ENCODE data around the gene PCSK5. TPM values are rescaled to one million over a fixed set of nuclear protein-coding genes. Genes with fewer than 3 reads are reported as not detected.

The PCSK5 gene
- total RNA-seq, 1 experiment from 2014 or later: 0.17 TPM

GRCh38 chr9:75974016-75974766 is 83.7 kb downstream of the PCSK5 start:
- Histone ChIP-seq H3K27ac (ENCODE audit: low read depth, low read length, poor library complexity, severe bottlenecking) (no peak overlapping the region), H3K27me3 (replicated peaks; ENCODE audit: insufficient read depth, low read depth, low read length, poor library complexity) (peaks cover 29% of the 10 kb centered on the region), H3K9me3 (ENCODE audit: low read depth, low read length, poor library complexity, severe bottlenecking) (no peaks in the 10 kb centered on the region), H3K36me3 (ENCODE audit: insufficient read depth, low read length, poor library complexity, severe bottlenecking) (no peaks in the 10 kb centered on the region), H3K4me1 (ENCODE audit: insufficient read depth, low read length, poor library complexity, severe bottlenecking) (no peaks in the 10 kb centered on the region), H3K4me3 (ENCODE audit: low read depth, low read length, poor library complexity, severe bottlenecking) (no peak overlapping the region)
- no TSS peak for BruUV-seq (replicated peaks)
- CTCF ChIA-PET: no interaction called here
- no peak for DNase-seq (ENCODE audit: low spot score)
- intact Hi-C loops (cut with micrococcal nuclease; ENCODE audit: unreplicated experiment): no loop called here
- TF ChIP-seq CTCF (conservative IDR thresholded peaks at IDR 0.05; ENCODE audit: low read depth, low read length): no peak
- TF ChIP-seq EZH2 (IDR thresholded peaks at IDR 0.05; ENCODE audit: borderline replicate concordance, low read depth, low read length, poor library complexity, severe bottlenecking): no peak
- POLR2A ChIA-PET (ENCODE audit: low non-redundant PET): no interaction called here

GRCh38 chr9:75975071-75975470 is 84.6 kb downstream of the PCSK5 start:
- peaks cover 29% of the 10 kb centered on the region for H3K27me3 ChIP-seq (replicated peaks; ENCODE audit: insufficient read depth, low read depth, low read length, poor library complexity)
- DNase-seq (ENCODE audit: low spot score): no peak
- no peak overlapping the region for H3K4me3 ChIP-seq (ENCODE audit: low read depth, low read length, poor library complexity, severe bottlenecking)
- ChIA-PET POLR2A (ENCODE audit: low non-redundant PET) (no interaction called here), CTCF (no interaction called here)
- H3K36me3 ChIP-seq (ENCODE audit: insufficient read depth, low read length, poor library complexity, severe bottlenecking): no peaks in the 10 kb centered on the region
- no peak overlapping the region for H3K27ac ChIP-seq (ENCODE audit: low read depth, low read length, poor library complexity, severe bottlenecking)
- intact Hi-C loops (cut with micrococcal nuclease; ENCODE audit: unreplicated experiment): no loop called here
- no peak for TF ChIP-seq EZH2 (IDR thresholded peaks at IDR 0.05; ENCODE audit: borderline replicate concordance, low read depth, low read length, poor library complexity, severe bottlenecking)
- no peak for TF ChIP-seq CTCF (conservative IDR thresholded peaks at IDR 0.05; ENCODE audit: low read depth, low read length)
- no TSS peak for BruUV-seq (replicated peaks)
- no peaks in the 10 kb centered on the region for H3K4me1 ChIP-seq (ENCODE audit: insufficient read depth, low read length, poor library complexity, severe bottlenecking)
- H3K9me3 ChIP-seq (ENCODE audit: low read depth, low read length, poor library complexity, severe bottlenecking): no peaks in the 10 kb centered on the region

- Histone ChIP-seq H3K27me3 (replicated peaks; ENCODE audit: insufficient read depth, low read depth, low read length, poor library complexity) (peaks cover 29% of the 10 kb centered on the region), H3K27ac (ENCODE audit: low read depth, low read length, poor library complexity, severe bottlenecking) (no peak overlapping the region), H3K4me1 (ENCODE audit: insufficient read depth, low read length, poor library complexity, severe bottlenecking) (no peaks in the 10 kb centered on the region), H3K36me3 (ENCODE audit: insufficient read depth, low read length, poor library complexity, severe bottlenecking) (no peaks in the 10 kb centered on the region), H3K4me3 (ENCODE audit: low read depth, low read length, poor library complexity, severe bottlenecking) (no peak overlapping the region), H3K9me3 (ENCODE audit: low read depth, low read length, poor library complexity, severe bottlenecking) (no peaks in the 10 kb centered on the region)
- TF ChIP-seq CTCF (conservative IDR thresholded peaks at IDR 0.05; ENCODE audit: low read depth, low read length): no peak
- TF ChIP-seq EZH2 (IDR thresholded peaks at IDR 0.05; ENCODE audit: borderline replicate concordance, low read depth, low read length, poor library complexity, severe bottlenecking): no peak
- ChIA-PET CTCF (no interaction called here), POLR2A (ENCODE audit: low non-redundant PET) (no interaction called here)
- intact Hi-C loops (cut with micrococcal nuclease; ENCODE audit: unreplicated experiment): no loop called here
- BruUV-seq (replicated peaks): no TSS peak
- DNase-seq (ENCODE audit: low spot score): no peak
Observed at GRCh38 chr9:75976549-75976948, 86.1 kb downstream of the PCSK5 start.

Data from A673 (cell line).